ENCODE measurements around the gene SNX25.
A peak's percentile ranks its signal among the peaks of the same experiment; 100 is the strongest.

SNX25 gene

GRCh38 chr4:185217408-185217975 is 8.1 kb downstream of the SNX25 start:
- Histone ChIP-seq H3K36me3 (ENCODE audit: insufficient read depth, low read length) (peaks cover 14% of the 10 kb centered on the region), H4K20me1 (ENCODE audit: insufficient read depth, low read length) (no peaks in the 10 kb centered on the region), H3F3A (ENCODE audit: insufficient read depth, low read length) (peaks cover 15% of the 10 kb centered on the region), H3K9ac (ENCODE audit: low read length) (peak overlapping the region; percentile 35; the same call in 1 of the 2 replicates), H3K27ac (ENCODE audit: low read depth, low read length, poor library complexity, severe bottlenecking) (peak overlapping the region; percentile 97), H3K4me3 (ENCODE audit: low read depth, low read length, poor library complexity, severe bottlenecking) (peak overlapping the region; percentile 30), H3K9me3 (ENCODE audit: low read length) (no peaks in the 10 kb centered on the region), H3K79me2 (ENCODE audit: insufficient read depth, low read length) (peaks cover 77% of the 10 kb centered on the region), H3K9me2 (ENCODE audit: low read depth, low read length) (no peaks in the 10 kb centered on the region), H3K4me1 (ENCODE audit: insufficient read depth, low read length, severe bottlenecking) (peaks cover 81% of the 10 kb centered on the region), H3K4me2 (ENCODE audit: low read length) (peak overlapping the region; percentile 61), H3K27me3 (ENCODE audit: insufficient read depth, low read length) (no peaks in the 10 kb centered on the region), H2AFZ (ENCODE audit: low read length) (no peak overlapping the region)
- TF ChIP-seq EZH2 (IDR thresholded peaks at IDR 0.05; ENCODE audit: borderline replicate concordance, low read length) (no peak), CTCF (IDR thresholded peaks at IDR 0.05; ENCODE audit: low read length) (no peak)

- Histone ChIP-seq H3K9me2 (ENCODE audit: low read depth, low read length) (no peaks in the 10 kb centered on the region), H2AFZ (ENCODE audit: low read length) (no peak overlapping the region), H3K9me3 (ENCODE audit: low read length) (no peaks in the 10 kb centered on the region), H3K4me2 (ENCODE audit: low read length) (0 out of 2 replicates have a peak overlapping the region, but pooled peaks have one; percentile 61), H3K9ac (ENCODE audit: low read length) (no peak overlapping the region; the same call in 1 of the 2 replicates), H3K36me3 (ENCODE audit: insufficient read depth, low read length) (peaks cover 20% of the 10 kb centered on the region), H3K79me2 (ENCODE audit: insufficient read depth, low read length) (peaks cover 77% of the 10 kb centered on the region), H3K27me3 (ENCODE audit: insufficient read depth, low read length) (no peaks in the 10 kb centered on the region), H4K20me1 (ENCODE audit: insufficient read depth, low read length) (no peaks in the 10 kb centered on the region), H3F3A (ENCODE audit: insufficient read depth, low read length) (peaks cover 11% of the 10 kb centered on the region), H3K4me3 (ENCODE audit: low read depth, low read length, poor library complexity, severe bottlenecking) (no peak overlapping the region), H3K4me1 (ENCODE audit: insufficient read depth, low read length, severe bottlenecking) (peaks cover 73% of the 10 kb centered on the region), H3K27ac (ENCODE audit: low read depth, low read length, poor library complexity, severe bottlenecking) (peak overlapping the region; percentile 97)
- TF ChIP-seq CTCF (IDR thresholded peaks at IDR 0.05; ENCODE audit: low read length), result no peak
- TF ChIP-seq EZH2 (IDR thresholded peaks at IDR 0.05; ENCODE audit: borderline replicate concordance, low read length), result no peak
These were observed 8.9 kb downstream of the SNX25 start for GRCh38 chr4:185218312-185218711.

- Histone ChIP-seq H3K79me2 (ENCODE audit: insufficient read depth, low read length) (peaks cover 81% of the 10 kb centered on the region), H3K4me1 (ENCODE audit: insufficient read depth, low read length, severe bottlenecking) (peaks cover 60% of the 10 kb centered on the region), H3K4me2 (ENCODE audit: low read length) (peak overlapping the region; percentile 69), H3K27me3 (ENCODE audit: insufficient read depth, low read length) (no peaks in the 10 kb centered on the region), H3F3A (ENCODE audit: insufficient read depth, low read length) (peaks cover 4% of the 10 kb centered on the region; the same call in 1 of the 2 replicates), H3K9me2 (ENCODE audit: low read depth, low read length) (no peaks in the 10 kb centered on the region), H3K9ac (ENCODE audit: low read length) (peak overlapping the region; percentile 45; the same call in 1 of the 2 replicates), H2AFZ (ENCODE audit: low read length) (no peak overlapping the region), H3K36me3 (ENCODE audit: insufficient read depth, low read length) (peaks cover 20% of the 10 kb centered on the region), H3K9me3 (ENCODE audit: low read length) (no peaks in the 10 kb centered on the region), H3K4me3 (ENCODE audit: low read depth, low read length, poor library complexity, severe bottlenecking) (peak overlapping the region; percentile 48), H4K20me1 (ENCODE audit: insufficient read depth, low read length) (no peaks in the 10 kb centered on the region), H3K27ac (ENCODE audit: low read depth, low read length, poor library complexity, severe bottlenecking) (peak overlapping the region; percentile 97)
- TF ChIP-seq EZH2 (IDR thresholded peaks at IDR 0.05; ENCODE audit: borderline replicate concordance, low read length) (no peak), CTCF (IDR thresholded peaks at IDR 0.05; ENCODE audit: low read length) (no peak)
These were observed 10.3 kb downstream of the SNX25 start for GRCh38 chr4:185219551-185220344.
